HepG2 (cell line): Measurements from ENCODE around the gene ZNF678. TPM values are rescaled to one million over a fixed set of nuclear protein-coding genes. Genes with fewer than 3 reads are reported as not detected.

Source experiments
- ATAC-seq: fragments of 200-7000 bp; cut with Tn5 transposase; 3 replicates; pipeline ENCODE4 v1.9.1; 2020; ENCODE audit warnings: mild to moderate bottlenecking, moderate library complexity
- BruUV-seq: library from RNA; stranded (reverse); fragments of 400-500 nt; replicated peaks from 2 replicates; lab custom pipeline; 2021; lab: Mats Ljungman, UMichigan
- CTCF ChIA-PET: fragments of 300-600 bp; formaldehyde crosslinking; extraction: SDS; loops from one replicate; lab custom pipeline; 2021; ENCODE audit warnings: low total read pairs, inconsistent platforms, low intra/inter-chr PET ratio; lab: Yijun Ruan, JAX
- POLR2A ChIA-PET: fragments of 350-600 bp; sonication (Branson Sonifier 250); formaldehyde crosslinking; loops from one replicate; lab custom pipeline; 2020; ENCODE audit warnings: antibody characterized with exemption, inconsistent platforms; lab: Yijun Ruan, JAX
- DNase-seq: peaks from one replicate; pipeline ENCODE4 v3.0.0-alpha.2; 2015; ENCODE audit warnings: low spot score
- FAIRE-seq: peaks from 3 replicates; lab custom pipeline; 2011; peaks lifted over from hg19 to GRCh38; lab: Jason Lieb, UNC
- H2AFZ ChIP-seq: one replicate; pipeline ENCODE4 v1.6.1; 2011; ENCODE audit warnings: low read length, inconsistent platforms
- H3K27ac ChIP-seq: fragments of 300-600 bp; 3 replicates; pipeline ENCODE4 v1.8.0; 2011; ENCODE audit warnings: mixed run types, mild to moderate bottlenecking, mixed read lengths, low read length, inconsistent platforms; ENCODE audit not compliant: insufficient read depth; ENCODE audit errors: extremely low read length
- H3K27me3 ChIP-seq, 2 experiments: fragments of 200-600 bp in 1 of 2; 2 replicates in 1 of 2; 3 replicates in 1 of 2; pipeline versions ENCODE4 v1.6.0 to v1.8.0; 2011; ENCODE audit warnings: low read length in 2 of 2, mild to moderate bottlenecking in 2 of 2, moderate library complexity in 2 of 2, inconsistent platforms in 1 of 2; ENCODE audit not compliant: insufficient read depth in 2 of 2, control insufficient read depth in 1 of 2
- H3K36me3 ChIP-seq, 2 experiments: fragments of 200-600 bp in 1 of 2; replicated peaks in 1 of 2; 2 replicates in 1 of 2; 3 replicates in 1 of 2; pipeline versions ENCODE4 v1.5.1 to v1.8.0; 2011; ENCODE audit warnings: low read length in 2 of 2, inconsistent platforms in 1 of 2; ENCODE audit not compliant: insufficient read depth in 2 of 2, control insufficient read depth in 1 of 2
- H3K4me1 ChIP-seq: 2 replicates; pipeline ENCODE4 v1.5.1; 2012; ENCODE audit warnings: low read length, inconsistent platforms; ENCODE audit not compliant: insufficient read depth
- H3K4me2 ChIP-seq: 2 replicates; pipeline ENCODE4 v1.6.0; 2011; ENCODE audit warnings: low read depth, low read length, inconsistent platforms
- H3K4me3 ChIP-seq, 3 experiments: fragments of 200-600 bp in 1 of 3; sonication (generic), shearing (Covaris generic) in 1 of 3; replicated peaks in 1 of 3; 2 replicates each; pipeline ENCODE4 v1.5.1; 2011 to 2016; ENCODE audit warnings: low read length in 3 of 3, inconsistent platforms in 2 of 3, low read depth in 2 of 3, mild to moderate bottlenecking in 2 of 3, control low read depth in 1 of 3, mixed read lengths in 1 of 3; ENCODE audit not compliant: insufficient read depth in 1 of 3
- H3K79me2 ChIP-seq: one replicate; pipeline ENCODE4 v1.6.1; 2011; ENCODE audit warnings: low read length, inconsistent platforms; ENCODE audit not compliant: insufficient read depth
- H3K9ac ChIP-seq: 2 replicates; pipeline ENCODE4 v1.6.0; 2011; ENCODE audit warnings: mild to moderate bottlenecking, low read depth, low read length, inconsistent platforms; ENCODE audit not compliant: insufficient read depth
- H3K9me3 ChIP-seq: 2 replicates; pipeline ENCODE4 v1.5.1; 2012; ENCODE audit warnings: mild to moderate bottlenecking, low read length
- H4K20me1 ChIP-seq: 2 replicates; pipeline ENCODE4 v1.6.0; 2011; ENCODE audit warnings: inconsistent platforms, mild to moderate bottlenecking, low read length, moderate library complexity; ENCODE audit not compliant: insufficient read depth
- CERS6 ChIP-seq: sonication (generic); formaldehyde crosslinking; IDR thresholded peaks from 2 replicates; pipeline ENCODE4 v1.5.0; 2020; ENCODE audit warnings: missing genetic modification reagents
- DNMT3B ChIP-seq: conservative IDR thresholded peaks from 2 replicates; pipeline ENCODE4 v1.6.1; 2016; ENCODE audit warnings: missing biosample characterization, control low read depth
- HBP1 ChIP-seq: IDR thresholded peaks from 2 replicates; pipeline ENCODE4 v1.6.1; 2016; ENCODE audit warnings: low read depth, control low read depth
- KDM5B ChIP-seq: sonication (generic); formaldehyde crosslinking; IDR thresholded peaks from 2 replicates; pipeline ENCODE4 v1.4.0; 2020; ENCODE audit warnings: missing genetic modification reagents, mild to moderate bottlenecking, borderline replicate concordance
- NCOA1 ChIP-seq: sonication (generic); formaldehyde crosslinking; IDR thresholded peaks from 2 replicates; pipeline ENCODE4 v1.9.0; 2021; ENCODE audit warnings: missing genetic modification reagents
- NR2C2 ChIP-seq: sonication (generic); formaldehyde crosslinking; IDR thresholded peaks from 2 replicates; pipeline ENCODE4 v1.4.0; 2020; ENCODE audit warnings: missing genetic modification reagents, mild to moderate bottlenecking, moderate library complexity, borderline replicate concordance
- ZC3H13 ChIP-seq: sonication (generic); formaldehyde crosslinking; IDR thresholded peaks from 2 replicates; pipeline ENCODE4 v1.8.1; 2023; ENCODE audit warnings: mild to moderate bottlenecking, missing genetic modification reagents, moderate library complexity
- ZNF124 ChIP-seq: sonication (generic); formaldehyde crosslinking; IDR thresholded peaks from 2 replicates; pipeline ENCODE4 v1.4.0; 2020; ENCODE audit warnings: missing genetic modification reagents
- ZNF367 ChIP-seq: sonication (generic); formaldehyde crosslinking; IDR thresholded peaks from 2 replicates; pipeline ENCODE4 v1.4.0; 2020; ENCODE audit warnings: missing genetic modification reagents, borderline replicate concordance
- ZNF674 ChIP-seq: sonication (generic); formaldehyde crosslinking; IDR thresholded peaks from 2 replicates; pipeline ENCODE4 v1.5.0; 2020; ENCODE audit warnings: low read depth, mild to moderate bottlenecking, missing genetic modification reagents
- ZZZ3 ChIP-seq: sonication (generic); formaldehyde crosslinking; IDR thresholded peaks from 2 replicates; pipeline ENCODE4 v1.4.0; 2020; ENCODE audit warnings: missing genetic modification reagents, mild to moderate bottlenecking, borderline replicate concordance
- whole genome bisulfite sequencing: methylation state at CpG from one replicate; pipeline ENCODE4 v1.1.6; 2017; ENCODE audit warnings: low lambda C conversion rate; 5-methylcytosine and 5-hydroxymethylcytosine counted together
- in situ Hi-C: cut with HindIII; loops from 2 replicates; pipeline ENCODE4 v1.10.0; 2017; ENCODE audit warnings: low pct_unique_long_range_greater_than_20kb; ENCODE audit not compliant: extremely low pct_ligation_motif_present
- intact Hi-C: fragments of 100-400 bp; cut with micrococcal nuclease; formaldehyde crosslinking; loops from one replicate; pipeline ENCODE4 v1.10.0; 2022; ENCODE audit not compliant: unreplicated experiment
- polyA plus RNA-seq, 8 experiments: library from polyadenylated mRNA; depleted of rRNA in 3 of 8; stranded (reverse) in 7 of 8; unstranded in 1 of 8; fragments of >200 nt; fragmentation: Illumina TruSeq in 4 of 8; extraction: Trizol in 4 of 8; gene quantifications; 2 replicates each; pipeline versions ENCODE4 v1.2.1 to v1.2.3, GENCODE V29; 2011 to 2016; ENCODE audit warnings: low read depth in 4 of 8, missing spikeins in 1 of 8, mixed read lengths in 1 of 8; ENCODE audit not compliant: insufficient read depth in 1 of 8
- total RNA-seq, 5 experiments: library from RNA; depleted of rRNA; stranded (reverse); fragments of >200 nt; fragmentation: Illumina TruSeq; extraction: Trizol; gene quantifications; 2 replicates each; pipeline ENCODE4 v1.2.3, GENCODE V29; 2016; ENCODE audit warnings: low read depth in 1 of 5

The ZNF678 gene
- total and polyA plus RNA-seq, 2 of the 13 experiments (the other 11 are each of a cell fraction or from before 2014, with no cell fraction given), result 2.0 to 7.6 TPM

GRCh38 chr1:227662933-227663332 is 99.6 kb downstream of the ZNF678 start (continued):
- no peak for TF ChIP-seq KDM5B (CRISPR knock-in tag)

- H3K4me3 ChIP-seq, result no peak overlapping the region
- DNase-seq, result no peak
- H3K27ac ChIP-seq, result no peak overlapping the region
- H4K20me1 ChIP-seq, result no peaks in the 10 kb centered on the region
- no peaks in the 10 kb centered on the region for H3K79me2 ChIP-seq
- POLR2A ChIA-PET, result no interaction called here
- H2AFZ ChIP-seq, result no peak overlapping the region
- intact Hi-C loops, result no loop called here
- ATAC-seq, result no peak
- no peaks in the 10 kb centered on the region; a peak in 1 of 5 replicates for H3K27me3 ChIP-seq
- no TSS peak for BruUV-seq
- TF ChIP-seq ZNF124 (CRISPR knock-in tag) (no peak), ZC3H13 (CRISPR knock-in tag) (no peak), DNMT3B (CRISPR knock-in tag) (no peak), HBP1 (CRISPR knock-in tag) (no peak), ZZZ3 (CRISPR knock-in tag) (no peak), NR2C2 (CRISPR knock-in tag) (no peak), NCOA1 (CRISPR knock-in tag) (no peak), CERS6 (CRISPR knock-in tag) (no peak), ZNF674 (CRISPR knock-in tag) (no peak), ZNF367 (no peak)
- TF ChIP-seq, all 625 proteins: peak for 0
- H3K36me3 ChIP-seq, result no peaks in the 10 kb centered on the region
- no peak for FAIRE-seq
- WGBS, result 52% methylated on average over 2 of the region's 2 CpGs
- in situ Hi-C loops, result no loop called here
- peaks cover 97% of the 10 kb centered on the region for H3K9me3 ChIP-seq
- H3K9ac ChIP-seq, result no peak overlapping the region
- H3K4me1 ChIP-seq, result no peaks in the 10 kb centered on the region
- CTCF ChIA-PET, result no interaction called here
- H3K4me2 ChIP-seq, result no peak overlapping the region
Observed at GRCh38 chr1:227666286-227666685, 102.9 kb downstream of the ZNF678 start.
